ENCODE data around the gene FAT3. TPM values are rescaled to one million over a fixed set of nuclear protein-coding genes. Genes with fewer than 3 reads are reported as not detected.

Gene FAT3
- polyA plus RNA-seq (2013, experiment 1 of 2; ENCODE audit: insufficient read length), result 0.80 TPM
- polyA plus RNA-seq (2013, experiment 2 of 2; ENCODE audit: insufficient read length), result 1.1 TPM

- DNase-seq, result peak; percentile 79
These were observed at the start of gene FAT3 for GRCh38 chr11:92224407-92225124. FAT3 (plus strand) TSS chr11:92224818; CDS start chr11:92352113, 127,295 bp downstream.

- no peak for DNase-seq
These were observed 45.5 kb upstream of the FAT3 start for GRCh38 chr11:92179017-92179670.

GRCh38 chr11:92180226-92180625 lies 44.4 kb upstream of the FAT3 start:
- no peak for DNase-seq

GRCh38 chr11:92180664-92181251 lies 43.9 kb upstream of the FAT3 start:
- DNase-seq, result peak; percentile 49

- DNase-seq, result no peak
These were observed 33.9 kb upstream of the FAT3 start for GRCh38 chr11:92190535-92191206.

GRCh38 chr11:92192141-92192540 lies 32.5 kb upstream of the FAT3 start:
- no peak for DNase-seq

- DNase-seq, result no peak
These were observed 26.4 kb upstream of the FAT3 start for GRCh38 chr11:92198268-92198667.

GRCh38 chr11:92199991-92200390 lies 24.6 kb upstream of the FAT3 start:
- DNase-seq, result no peak

- DNase-seq, result no peak
These were observed 19.9 kb upstream of the FAT3 start for GRCh38 chr11:92204731-92205130.

- no peak for DNase-seq
These were observed 18.2 kb upstream of the FAT3 start for GRCh38 chr11:92206441-92206840.

- DNase-seq, result peak; percentile 35
These were observed 12.9 kb upstream of the FAT3 start for GRCh38 chr11:92211576-92212167.

- no peak for DNase-seq
These were observed 12.1 kb upstream of the FAT3 start for GRCh38 chr11:92212530-92212929.

- no peak for DNase-seq
These were observed 7.8 kb upstream of the FAT3 start for GRCh38 chr11:92216789-92217188.

GRCh38 chr11:92219476-92219875 lies 5.1 kb upstream of the FAT3 start:
- DNase-seq, result no peak

GRCh38 chr11:92222701-92223100 lies 1.9 kb upstream of the FAT3 start:
- DNase-seq, result no peak

- no peak for DNase-seq
These were observed 588 bp upstream of the FAT3 start for GRCh38 chr11:92224054-92224406.

- DNase-seq, result no peak
These were observed 528 bp downstream of the FAT3 start for GRCh38 chr11:92225125-92225567.

- peak; percentile 36 for DNase-seq
These were observed 1.1 kb downstream of the FAT3 start for GRCh38 chr11:92225568-92226330.

GRCh38 chr11:92226331-92227229 lies 2.0 kb downstream of the FAT3 start:
- DNase-seq, result peak; percentile 26

- no peak for DNase-seq
These were observed 2.7 kb downstream of the FAT3 start for GRCh38 chr11:92227230-92227814.

All from fibroblast of skin of back (primary cell).